AG09319 (cell line): ENCODE data around the gene SUPT3H.

ENCODE experiments used
- DNase-seq: peaks from one replicate; pipeline ENCODE4 v3.0.0-alpha.2; 2010; ENCODE audit warnings: low read depth; ENCODE audit errors: extremely low read depth
- TF ChIP-seq, protein P1 (sequence below): IDR thresholded peaks from 2 replicates; pipeline ENCODE4 v1.5.1; 2011; ENCODE audit warnings: low read depth, mild to moderate bottlenecking, inconsistent platforms, low read length, moderate library complexity

The SUPT3H gene

GRCh38 chr6:45002390-45003105 is 375.2 kb downstream of the SUPT3H start:
- TF ChIP-seq, protein P1, sequence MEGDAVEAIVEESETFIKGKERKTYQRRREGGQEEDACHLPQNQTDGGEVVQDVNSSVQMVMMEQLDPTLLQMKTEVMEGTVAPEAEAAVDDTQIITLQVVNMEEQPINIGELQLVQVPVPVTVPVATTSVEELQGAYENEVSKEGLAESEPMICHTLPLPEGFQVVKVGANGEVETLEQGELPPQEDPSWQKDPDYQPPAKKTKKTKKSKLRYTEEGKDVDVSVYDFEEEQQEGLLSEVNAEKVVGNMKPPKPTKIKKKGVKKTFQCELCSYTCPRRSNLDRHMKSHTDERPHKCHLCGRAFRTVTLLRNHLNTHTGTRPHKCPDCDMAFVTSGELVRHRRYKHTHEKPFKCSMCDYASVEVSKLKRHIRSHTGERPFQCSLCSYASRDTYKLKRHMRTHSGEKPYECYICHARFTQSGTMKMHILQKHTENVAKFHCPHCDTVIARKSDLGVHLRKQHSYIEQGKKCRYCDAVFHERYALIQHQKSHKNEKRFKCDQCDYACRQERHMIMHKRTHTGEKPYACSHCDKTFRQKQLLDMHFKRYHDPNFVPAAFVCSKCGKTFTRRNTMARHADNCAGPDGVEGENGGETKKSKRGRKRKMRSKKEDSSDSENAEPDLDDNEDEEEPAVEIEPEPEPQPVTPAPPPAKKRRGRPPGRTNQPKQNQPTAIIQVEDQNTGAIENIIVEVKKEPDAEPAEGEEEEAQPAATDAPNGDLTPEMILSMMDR = no peak
- peak; percentile 24 for DNase-seq

- TF ChIP-seq, protein P1 = no peak
- DNase-seq = peak; percentile 12
Measured at GRCh38 chr6:45001663-45002062, 376.1 kb downstream of the SUPT3H start.

- DNase-seq = no peak
- TF ChIP-seq, protein P1 = no peak
Measured at GRCh38 chr6:45000833-45001232, 376.9 kb downstream of the SUPT3H start.

GRCh38 chr6:44999066-44999465 is 378.7 kb downstream of the SUPT3H start:
- no peak for DNase-seq

GRCh38 chr6:44995486-44996132 is 382.1 kb downstream of the SUPT3H start:
- TF ChIP-seq, protein P1 = no peak
- no peak for DNase-seq

More at GRCh38 chr6:44999066-44999465, 378.7 kb downstream of the SUPT3H start:
- TF ChIP-seq, protein P1 = no peak

- no peak for DNase-seq
- TF ChIP-seq, protein P1 = no peak
Measured at GRCh38 chr6:44989391-44989790, 388.3 kb downstream of the SUPT3H start.

DNA sequence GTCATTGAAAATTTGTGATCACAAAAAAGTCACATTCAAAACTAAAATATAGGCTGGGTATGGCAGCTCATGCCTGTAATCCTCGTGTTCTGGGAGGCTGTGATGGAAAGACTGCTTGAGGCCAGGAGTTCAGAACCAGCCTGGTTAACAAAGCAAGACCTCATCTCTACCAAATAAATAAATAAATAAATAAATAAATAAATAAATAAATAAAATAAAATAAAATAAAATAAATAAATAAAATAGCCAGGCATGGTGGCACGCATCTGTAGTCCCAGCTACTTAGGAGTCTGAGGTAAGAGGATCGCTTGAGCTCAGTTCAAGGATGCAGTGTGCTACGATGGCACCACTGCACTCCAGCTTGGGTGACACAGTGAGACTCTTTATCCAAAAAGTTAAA is 392.7 kb downstream of the SUPT3H start:
- TF ChIP-seq, protein P1 = no peak
- no peak for DNase-seq
